K562 (cell line): ENCODE measurements around the gene BRD4. TPM values are rescaled to one million over a fixed set of nuclear protein-coding genes. Genes with fewer than 3 reads are reported as not detected.

Experiments used
- ATAC-seq: fragments of 200-7000 bp; cut with Tn5 transposase; 3 replicates; pipeline ENCODE4 v1.9.1; 2020; ENCODE audit warnings: moderate library complexity
- BruUV-seq: library from RNA; stranded (reverse); fragments of 400-500 nt; replicated peaks from 2 replicates; lab custom pipeline; 2021; lab: Mats Ljungman, UMichigan
- CTCF ChIA-PET: fragments of 300-600 bp; formaldehyde crosslinking; extraction: SDS; loops from one replicate; lab custom pipeline; 2021; ENCODE audit warnings: low intra/inter-chr PET ratio; lab: Yijun Ruan, JAX
- POLR2A ChIA-PET: fragments of 300-600, 350-650 bp; sonication (Branson Sonifier 250); formaldehyde crosslinking; extraction: SDS; loops from one replicate; lab custom pipeline; 2021; ENCODE audit warnings: antibody characterized with exemption, inconsistent platforms; lab: Yijun Ruan, JAX
- DNase-seq, 4 experiments: peaks; one replicate each; pipeline versions ENCODE4 v3.0.0 to v3.0.0-alpha.2; 2011 to 2018; ENCODE audit warnings: low spot score in 3 of 4, mixed read lengths in 3 of 4; ENCODE audit errors: extremely low read depth in 1 of 4
- FAIRE-seq: peaks from 2 replicates; lab custom pipeline; 2011; peaks lifted over from hg19 to GRCh38; lab: Jason Lieb, UNC
- H2AFZ ChIP-seq: 2 replicates; pipeline ENCODE4 v1.6.0; 2011; ENCODE audit warnings: low read depth, low read length, control low read depth, inconsistent platforms
- H3K27ac ChIP-seq: fragments of 200-600 bp; 3 replicates; pipeline ENCODE4 v1.8.0; 2011; ENCODE audit warnings: low read depth, mild to moderate bottlenecking, control low read depth, inconsistent platforms, low read length, moderate library complexity, mixed read lengths; ENCODE audit errors: extremely low read depth
- H3K27me3 ChIP-seq, 2 experiments: fragments of 300-600 bp in 1 of 2; 2 replicates in 1 of 2; 3 replicates in 1 of 2; pipeline versions ENCODE4 v1.6.0 to v1.8.0; 2011; ENCODE audit warnings: inconsistent platforms in 2 of 2, low read length in 2 of 2, mild to moderate bottlenecking in 1 of 2, mixed read lengths in 1 of 2, moderate library complexity in 1 of 2; ENCODE audit not compliant: control insufficient read depth in 2 of 2, insufficient read depth in 2 of 2
- H3K36me3 ChIP-seq: fragments of 300-600 bp; 3 replicates; pipeline ENCODE4 v1.8.0; 2011; ENCODE audit warnings: mild to moderate bottlenecking, low read length, inconsistent platforms; ENCODE audit not compliant: control insufficient read depth, insufficient read depth
- H3K4me1 ChIP-seq, 2 experiments: fragments of 200-600 bp in 1 of 2; replicated peaks in 1 of 2; 2 replicates in 1 of 2; 3 replicates in 1 of 2; pipeline versions ENCODE4 v1.5.1 to v1.8.0; 2011; ENCODE audit warnings: inconsistent platforms in 2 of 2, low read length in 2 of 2, mild to moderate bottlenecking in 1 of 2, mixed read lengths in 1 of 2, moderate library complexity in 1 of 2; ENCODE audit not compliant: control insufficient read depth in 2 of 2, insufficient read depth in 2 of 2
- H3K4me2 ChIP-seq: 2 replicates; pipeline ENCODE4 v1.6.1; 2011; ENCODE audit warnings: low read length, control low read depth, inconsistent platforms, mixed read lengths; ENCODE audit not compliant: insufficient read depth
- H3K4me3 ChIP-seq: fragments of 200-600 bp; sonication (generic), shearing (Covaris generic); 2 replicates; pipeline ENCODE4 v1.5.1; 2016; ENCODE audit warnings: control low read depth, inconsistent platforms
- H3K79me2 ChIP-seq: fragments of 200-600 bp; 3 replicates; pipeline ENCODE4 v1.8.0; 2011; ENCODE audit warnings: low read length, inconsistent platforms; ENCODE audit not compliant: control insufficient read depth, insufficient read depth
- H3K9ac ChIP-seq, 2 experiments: 2 replicates each; pipeline versions ENCODE4 v1.6.0 to v1.6.1; 2011; ENCODE audit warnings: low read depth in 2 of 2, low read length in 2 of 2, control low read depth in 1 of 2, inconsistent platforms in 1 of 2, mild to moderate bottlenecking in 1 of 2, mixed read lengths in 1 of 2; ENCODE audit not compliant: insufficient read depth in 1 of 2
- H3K9me1 ChIP-seq: one replicate; pipeline ENCODE4 v1.6.0; 2011; ENCODE audit warnings: inconsistent platforms, mild to moderate bottlenecking, low read length, moderate library complexity; ENCODE audit not compliant: control insufficient read depth, insufficient read depth
- H3K9me3 ChIP-seq: replicated peaks from 2 replicates; pipeline ENCODE4 v1.5.1; 2011; ENCODE audit warnings: low read depth, low read length, inconsistent platforms; ENCODE audit not compliant: control insufficient read depth, insufficient read depth
- H4K20me1 ChIP-seq: replicated peaks from 2 replicates; pipeline ENCODE4 v1.6.1; 2011; ENCODE audit warnings: low read length, inconsistent platforms, mixed read lengths; ENCODE audit not compliant: control insufficient read depth, insufficient read depth
- FOXK1 ChIP-seq: sonication (generic); formaldehyde crosslinking; IDR thresholded peaks from 2 replicates; pipeline ENCODE4 v1.8.0; 2022; ENCODE audit warnings: missing genetic modification reagents, mild to moderate bottlenecking, borderline replicate concordance
- NFATC3 ChIP-seq: fragments of 450-650 bp; IDR thresholded peaks from 2 replicates; pipeline ENCODE4 v1.6.1; 2017; ENCODE audit warnings: mild to moderate bottlenecking
- SLC30A9 ChIP-seq: fragments of 250-450 bp; sonication (Bioruptor Pico); IDR thresholded peaks from 2 replicates; pipeline ENCODE4 v1.8.0; 2022; ENCODE audit warnings: mild to moderate bottlenecking, moderate library complexity
- ZBTB8A ChIP-seq: fragments of 450-650 bp; IDR thresholded peaks from 2 replicates; pipeline ENCODE4 v1.6.1; 2018; ENCODE audit warnings: mild to moderate bottlenecking, moderate library complexity; ENCODE audit not compliant: partially characterized antibody
- ZNF134 ChIP-seq: fragments of 250-450 bp; sonication (Bioruptor Pico); conservative IDR thresholded peaks from 2 replicates; pipeline ENCODE4 v1.4.0; 2020
- ZNF3 ChIP-seq: fragments of 250-450 bp; sonication (Bioruptor Pico); IDR thresholded peaks from 2 replicates; pipeline ENCODE4 v1.5.0; 2021; ENCODE audit warnings: mild to moderate bottlenecking, moderate library complexity
- ZNF764 ChIP-seq: fragments of 250-450 bp; sonication (Bioruptor Pico); IDR thresholded peaks from 2 replicates; pipeline ENCODE4 v1.4.0; 2020; ENCODE audit warnings: low read depth, mild to moderate bottlenecking, moderate library complexity
- WGBS: fragments of 100-300 bp; shearing (Covaris generic); methylation state at CpG from one replicate; pipeline ENCODE4 v1.1.6; 2016; ENCODE audit warnings: low coverage, mixed read lengths; ENCODE audit not compliant: insufficient coverage; ENCODE audit errors: missing lambda C conversion rate; 5-methylcytosine and 5-hydroxymethylcytosine counted together
- in situ Hi-C: fragments of 300-500 bp; cut with MboI; formaldehyde crosslinking; loops from 4 replicates; pipeline ENCODE4 v1.15.0; 2018; ENCODE audit warnings: inconsistent platforms, mixed read lengths
- intact Hi-C: fragments of 100-400 bp; cut with micrococcal nuclease; formaldehyde crosslinking; loops from 2 replicates; pipeline ENCODE4 v1.14.2; 2022
- polyA plus RNA-seq, 8 experiments: library from polyadenylated mRNA; depleted of rRNA in 4 of 8; stranded (reverse) in 5 of 8; unstranded in 3 of 8; fragments of >200 nt; fragmentation: Nextera tagmentation in 2 of 8; fragmentation: Illumina TruSeq in 1 of 8; extraction: Ambion mirVana in 2 of 8; extraction: Trizol in 1 of 8; gene quantifications; 2 replicates each; pipeline versions ENCODE4 v1.2.1 to v1.2.3, GENCODE V29; 2011 to 2014; ENCODE audit warnings: inconsistent platforms in 1 of 8, missing spikeins in 1 of 8
- total RNA-seq, 7 experiments: library from RNA; depleted of rRNA in 6 of 7; stranded (reverse); fragments of >200 nt in 6 of 7; fragmentation: Illumina TruSeq in 2 of 7; extraction: Trizol in 2 of 7; gene quantifications; 2 replicates each; pipeline versions ENCODE4 v1.2.1 to v1.2.3, GENCODE V29; 2011 to 2021; ENCODE audit warnings: low replicate concordance in 1 of 7
- TF ChIP-seq, protein P1 (sequence below): sonication (generic); formaldehyde crosslinking; IDR thresholded peaks from 2 replicates; pipeline ENCODE4 v1.8.0; 2023; ENCODE audit warnings: missing genetic modification reagents, mild to moderate bottlenecking, borderline replicate concordance

Gene BRD4
- total and polyA plus RNA-seq, 9 of the 15 experiments (the other 6 are each of a cell fraction or from before 2014, with no cell fraction given), result 1.8 to 105 (median 15.6) TPM

DNA sequence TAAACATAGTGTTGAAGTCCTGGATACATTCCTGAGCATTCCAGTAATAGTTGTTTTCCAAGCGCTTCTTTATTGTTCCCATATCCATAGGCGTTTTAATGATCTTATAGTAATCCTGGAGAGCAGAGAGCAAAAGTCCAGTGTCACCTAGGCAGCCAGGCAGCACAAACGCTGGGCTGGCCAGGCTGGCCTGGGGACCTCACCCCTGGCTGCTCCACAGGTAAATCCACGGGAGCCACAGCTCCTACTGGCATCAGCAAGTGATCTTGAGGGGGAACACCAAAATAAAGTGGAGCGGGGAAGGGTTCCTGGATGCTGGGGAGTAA is 63.4 kb downstream of the BRD4 start:
- peaks cover 61% of the 10 kb centered on the region for H4K20me1 ChIP-seq
- no peak overlapping the region for H3K27ac ChIP-seq
- H3K36me3 ChIP-seq, result peaks cover 100% of the 10 kb centered on the region
- FAIRE-seq (no peak), DNase-seq (no peak), ATAC-seq (no peak)
- no peaks in the 10 kb centered on the region for H3K9me3 ChIP-seq
- no peak overlapping the region; a peak in 1 of 4 replicates for H3K9ac ChIP-seq
- peaks cover 10% of the 10 kb centered on the region for H3K9me1 ChIP-seq
- H3K4me3 ChIP-seq, result no peak overlapping the region
- ChIA-PET CTCF (no interaction called here), POLR2A (interaction anchor here (0.8 to 1.2 kb wide), 2 partner anchors 13 to 27 kb away, joined by 3 read pairs; no protein-coding TSS in a partner anchor)
- H3K27me3 ChIP-seq, result no peaks in the 10 kb centered on the region
- intact Hi-C loops, result no loop called here
- no TSS peak for BruUV-seq
- in situ Hi-C loops, result loop anchor here (5.0 kb wide), 1 partner anchor 283 kb away; no protein-coding TSS in a partner anchor
- 84% methylated on average over 5 of the region's 5 CpGs for WGBS
- TF ChIP-seq ZNF134 (CRISPR knock-in tag), result no peak
- TF ChIP-seq ZNF764 (CRISPR knock-in tag), result no peak
- no peak for TF ChIP-seq FOXK1
- no peak for TF ChIP-seq ZBTB8A
- H2AFZ ChIP-seq, result no peak overlapping the region
- H3K79me2 ChIP-seq, result peaks cover 64% of the 10 kb centered on the region
- peaks cover 0 to 6% of the 10 kb centered on the region in 2 experiments; a peak in 2 of 5 replicates for H3K4me1 ChIP-seq
- no peak overlapping the region for H3K4me2 ChIP-seq

DNA sequence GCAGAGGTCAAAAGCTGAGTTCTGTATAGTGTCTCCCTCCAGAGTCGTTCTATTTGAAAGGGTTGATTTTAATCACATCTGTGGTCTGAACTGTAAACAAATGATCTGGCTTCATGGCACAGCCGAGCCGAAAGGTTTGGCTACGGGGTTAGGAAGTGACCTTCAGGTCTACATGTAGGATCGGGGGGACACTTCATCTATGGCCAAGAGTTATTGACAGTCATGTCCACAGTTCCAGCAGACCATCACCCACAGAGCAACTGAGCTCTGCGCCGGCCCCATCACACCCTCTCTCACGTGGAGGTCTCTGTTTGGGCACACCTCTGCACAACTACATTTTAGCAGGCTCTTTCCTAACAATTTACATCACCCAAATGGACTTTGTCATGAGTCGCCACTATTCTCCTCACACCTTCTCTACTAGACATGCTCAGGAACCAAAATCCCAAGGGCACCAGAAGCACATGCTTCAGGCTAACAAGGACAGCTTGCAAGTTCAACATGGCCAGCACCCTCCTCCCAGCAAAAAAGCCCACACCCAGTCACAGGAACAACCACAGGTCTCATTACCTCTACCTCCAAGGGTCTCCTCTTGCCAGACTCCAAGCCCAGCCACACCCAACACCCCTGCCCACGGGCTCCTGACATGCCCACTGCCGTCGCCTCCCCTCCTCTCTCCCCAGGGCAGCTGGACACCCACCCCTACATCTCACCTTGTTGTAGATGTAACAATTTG is 64.0 kb downstream of the BRD4 start:
- peaks cover 10% of the 10 kb centered on the region for H3K9me1 ChIP-seq
- H3K9me3 ChIP-seq, result no peaks in the 10 kb centered on the region
- BruUV-seq, result no TSS peak
- no peak overlapping the region for H2AFZ ChIP-seq
- CTCF ChIA-PET, result no interaction called here
- no peak for DNase-seq
- WGBS, result 77% methylated on average over 12 of the region's 12 CpGs
- H3K79me2 ChIP-seq, result peaks cover 64% of the 10 kb centered on the region
- intact Hi-C loops, result no loop called here
- H3K9ac ChIP-seq, result no peak overlapping the region; a peak in 1 of 4 replicates
- no peak for FAIRE-seq
- ATAC-seq, result no peak
- in situ Hi-C loops, result loop anchor here (5.0 kb wide), 1 partner anchor 284 kb away; no protein-coding TSS in a partner anchor
- H3K4me2 ChIP-seq, result no peak overlapping the region
- H3K4me1 ChIP-seq, result peaks cover 0 to 6% of the 10 kb centered on the region in 2 experiments; a peak in 2 of 5 replicates
- H4K20me1 ChIP-seq, result peaks cover 64% of the 10 kb centered on the region
- H3K4me3 ChIP-seq, result no peak overlapping the region
- TF ChIP-seq, protein P1, sequence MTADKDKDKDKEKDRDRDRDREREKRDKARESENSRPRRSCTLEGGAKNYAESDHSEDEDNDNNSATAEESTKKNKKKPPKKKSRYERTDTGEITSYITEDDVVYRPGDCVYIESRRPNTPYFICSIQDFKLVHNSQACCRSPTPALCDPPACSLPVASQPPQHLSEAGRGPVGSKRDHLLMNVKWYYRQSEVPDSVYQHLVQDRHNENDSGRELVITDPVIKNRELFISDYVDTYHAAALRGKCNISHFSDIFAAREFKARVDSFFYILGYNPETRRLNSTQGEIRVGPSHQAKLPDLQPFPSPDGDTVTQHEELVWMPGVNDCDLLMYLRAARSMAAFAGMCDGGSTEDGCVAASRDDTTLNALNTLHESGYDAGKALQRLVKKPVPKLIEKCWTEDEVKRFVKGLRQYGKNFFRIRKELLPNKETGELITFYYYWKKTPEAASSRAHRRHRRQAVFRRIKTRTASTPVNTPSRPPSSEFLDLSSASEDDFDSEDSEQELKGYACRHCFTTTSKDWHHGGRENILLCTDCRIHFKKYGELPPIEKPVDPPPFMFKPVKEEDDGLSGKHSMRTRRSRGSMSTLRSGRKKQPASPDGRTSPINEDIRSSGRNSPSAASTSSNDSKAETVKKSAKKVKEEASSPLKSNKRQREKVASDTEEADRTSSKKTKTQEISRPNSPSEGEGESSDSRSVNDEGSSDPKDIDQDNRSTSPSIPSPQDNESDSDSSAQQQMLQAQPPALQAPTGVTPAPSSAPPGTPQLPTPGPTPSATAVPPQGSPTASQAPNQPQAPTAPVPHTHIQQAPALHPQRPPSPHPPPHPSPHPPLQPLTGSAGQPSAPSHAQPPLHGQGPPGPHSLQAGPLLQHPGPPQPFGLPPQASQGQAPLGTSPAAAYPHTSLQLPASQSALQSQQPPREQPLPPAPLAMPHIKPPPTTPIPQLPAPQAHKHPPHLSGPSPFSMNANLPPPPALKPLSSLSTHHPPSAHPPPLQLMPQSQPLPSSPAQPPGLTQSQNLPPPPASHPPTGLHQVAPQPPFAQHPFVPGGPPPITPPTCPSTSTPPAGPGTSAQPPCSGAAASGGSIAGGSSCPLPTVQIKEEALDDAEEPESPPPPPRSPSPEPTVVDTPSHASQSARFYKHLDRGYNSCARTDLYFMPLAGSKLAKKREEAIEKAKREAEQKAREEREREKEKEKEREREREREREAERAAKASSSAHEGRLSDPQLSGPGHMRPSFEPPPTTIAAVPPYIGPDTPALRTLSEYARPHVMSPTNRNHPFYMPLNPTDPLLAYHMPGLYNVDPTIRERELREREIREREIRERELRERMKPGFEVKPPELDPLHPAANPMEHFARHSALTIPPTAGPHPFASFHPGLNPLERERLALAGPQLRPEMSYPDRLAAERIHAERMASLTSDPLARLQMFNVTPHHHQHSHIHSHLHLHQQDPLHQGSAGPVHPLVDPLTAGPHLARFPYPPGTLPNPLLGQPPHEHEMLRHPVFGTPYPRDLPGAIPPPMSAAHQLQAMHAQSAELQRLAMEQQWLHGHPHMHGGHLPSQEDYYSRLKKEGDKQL (CRISPR knock-in tag), result no peak
- TF ChIP-seq ZNF3 (CRISPR knock-in tag), result no peak
- TF ChIP-seq NFATC3, result no peak
- no peak for TF ChIP-seq SLC30A9
- H3K27ac ChIP-seq, result no peak overlapping the region
- peaks cover 100% of the 10 kb centered on the region for H3K36me3 ChIP-seq
- POLR2A ChIA-PET, result interaction anchor here (0.6 to 1.2 kb wide), 4 partner anchors 13 to 141 kb away, joined by 3 read pairs; no protein-coding TSS in a partner anchor
- no peaks in the 10 kb centered on the region for H3K27me3 ChIP-seq
